DMS 273 treated with DMSO at 0.1 percent for 48 hours (cell line): Measurements from ENCODE around the gene PLG.
"Not testable (repeated sequence)": the region's sequence is repeated elsewhere in the genome, so short reads cannot be mapped to it uniquely, and the experiment has no call there.

Experiments used
- DNase-seq: peaks from one replicate; lab custom pipeline; 2025; lab: John Stamatoyannopoulos, UW

PLG gene

DNA sequence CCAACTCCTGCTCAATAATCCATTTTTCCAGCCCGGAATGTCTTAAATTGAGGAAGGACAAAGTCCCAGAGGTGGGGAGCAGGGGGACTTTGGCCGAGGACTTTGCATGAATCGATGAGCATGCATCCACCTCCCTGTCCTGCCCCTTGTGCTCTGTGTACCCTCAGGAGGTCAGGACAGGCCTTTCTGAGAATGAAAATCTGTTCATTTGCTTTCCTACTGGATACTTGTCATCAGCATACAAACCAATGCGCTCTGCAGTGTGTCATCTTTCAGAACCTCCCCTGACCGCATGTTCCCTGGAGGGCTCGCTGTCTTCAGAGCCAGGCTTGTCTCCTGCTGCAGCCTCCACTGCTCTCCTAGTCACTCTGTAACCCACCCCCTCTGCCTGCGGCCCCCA lies 2.6 kb downstream of the PLG start:
- not testable (repeated sequence) for DNase-seq

DNA sequence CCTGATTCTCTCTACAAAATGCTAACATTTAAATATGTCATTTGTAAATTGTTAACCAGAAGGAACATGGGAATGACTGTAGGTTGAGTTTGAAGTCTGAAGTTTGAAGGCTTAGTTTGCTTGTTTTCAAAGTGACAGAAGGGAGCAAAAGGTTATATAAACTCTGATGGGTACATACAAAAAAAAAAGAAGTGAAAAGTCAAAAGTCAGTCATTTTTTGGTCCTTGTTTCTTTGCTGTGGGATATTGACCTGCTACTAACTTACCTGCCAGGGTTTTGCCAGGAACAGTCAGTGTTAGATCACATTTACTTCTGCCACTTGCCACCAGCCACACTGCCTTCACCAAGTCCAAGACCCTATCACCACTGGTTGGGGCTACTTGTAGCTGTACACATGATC lies 6.9 kb downstream of the PLG start:
- not testable (repeated sequence) for DNase-seq

DNA sequence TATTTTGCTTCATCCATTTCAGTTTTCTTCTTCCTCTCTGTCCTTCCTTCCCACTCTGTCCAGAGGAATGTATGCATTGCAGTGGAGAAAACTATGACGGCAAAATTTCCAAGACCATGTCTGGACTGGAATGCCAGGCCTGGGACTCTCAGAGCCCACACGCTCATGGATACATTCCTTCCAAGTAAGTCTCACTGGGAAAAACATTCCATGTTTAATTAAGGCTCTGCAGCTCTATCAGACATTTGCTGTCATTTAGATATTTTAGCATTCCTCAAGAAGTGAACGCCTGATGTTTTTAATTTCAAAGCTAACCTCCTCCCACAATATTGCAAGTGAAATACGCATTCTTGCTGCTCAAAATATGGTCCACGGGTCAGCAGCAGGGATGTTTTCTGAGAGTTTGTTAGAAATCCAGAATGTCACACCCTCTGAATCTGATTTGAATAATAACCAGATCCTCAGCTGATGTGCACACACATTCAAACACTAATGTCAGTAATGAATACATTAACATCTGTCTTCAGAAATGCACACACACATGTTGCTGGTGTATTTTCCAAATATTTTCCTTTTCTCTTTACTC lies 12.8 kb downstream of the PLG start:
- DNase-seq, result no peak

DNA sequence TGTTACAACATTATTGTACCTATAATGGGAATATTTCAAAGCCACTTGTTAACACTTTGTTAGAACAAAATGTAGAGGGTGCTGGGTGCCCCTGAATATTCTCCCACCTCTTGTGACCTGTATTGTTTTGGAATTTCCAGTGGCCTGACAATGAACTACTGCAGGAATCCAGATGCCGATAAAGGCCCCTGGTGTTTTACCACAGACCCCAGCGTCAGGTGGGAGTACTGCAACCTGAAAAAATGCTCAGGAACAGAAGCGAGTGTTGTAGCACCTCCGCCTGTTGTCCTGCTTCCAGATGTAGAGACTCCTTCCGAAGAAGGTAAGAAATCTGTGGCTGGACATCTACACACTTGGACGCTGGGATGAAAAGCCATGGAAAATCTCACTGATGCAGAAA lies 28.9 kb downstream of the PLG start:
- DNase-seq, result no peak

DNA sequence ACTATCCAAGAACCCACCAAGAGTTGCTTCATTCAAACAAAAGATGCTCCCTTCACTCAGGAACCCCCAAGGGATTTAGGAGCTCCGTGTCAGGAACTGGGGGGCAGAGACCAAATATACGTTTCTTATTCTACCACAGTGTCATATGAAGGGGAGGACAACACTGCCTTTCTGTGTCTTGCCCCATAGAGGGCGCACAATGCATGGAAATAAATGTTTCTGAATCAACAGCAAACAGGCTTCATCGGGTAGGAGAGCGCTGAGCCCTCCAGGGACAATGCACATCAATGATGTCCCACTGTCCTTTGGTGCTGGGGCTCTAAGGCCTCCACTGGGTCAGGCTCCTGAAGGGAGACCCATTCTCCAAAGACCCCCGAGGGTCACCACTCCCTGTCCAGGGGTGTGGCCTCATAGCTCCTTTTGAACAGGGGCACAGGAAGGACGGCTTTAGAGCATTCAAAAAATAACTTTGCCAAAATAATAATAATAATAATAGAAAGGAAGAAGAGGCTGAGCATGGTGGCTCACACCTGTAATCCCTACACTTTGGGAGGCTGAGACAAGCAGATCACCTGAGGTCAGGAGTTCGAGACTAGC lies 31.1 kb downstream of the PLG start:
- no peak for DNase-seq

DNA sequence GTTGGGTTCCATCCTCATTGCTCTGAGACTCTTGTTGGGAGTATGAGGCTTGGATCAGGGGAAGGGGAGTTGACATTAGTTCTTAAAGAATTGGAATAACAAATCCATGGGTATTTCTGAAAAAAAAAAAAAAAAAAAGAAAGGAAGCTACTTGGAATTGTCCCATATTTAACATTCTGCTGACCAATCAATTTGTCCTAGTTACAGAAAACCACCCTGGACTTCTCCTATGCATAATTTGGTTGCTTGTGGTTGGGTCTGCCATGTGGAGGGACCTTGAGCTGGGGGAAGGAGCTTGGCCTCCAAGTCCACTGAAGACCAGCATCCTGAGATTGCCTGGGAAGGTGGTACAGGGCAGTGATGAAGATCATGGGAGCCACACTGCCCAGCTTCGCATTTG lies 32.6 kb downstream of the PLG start:
- no peak for DNase-seq

DNA sequence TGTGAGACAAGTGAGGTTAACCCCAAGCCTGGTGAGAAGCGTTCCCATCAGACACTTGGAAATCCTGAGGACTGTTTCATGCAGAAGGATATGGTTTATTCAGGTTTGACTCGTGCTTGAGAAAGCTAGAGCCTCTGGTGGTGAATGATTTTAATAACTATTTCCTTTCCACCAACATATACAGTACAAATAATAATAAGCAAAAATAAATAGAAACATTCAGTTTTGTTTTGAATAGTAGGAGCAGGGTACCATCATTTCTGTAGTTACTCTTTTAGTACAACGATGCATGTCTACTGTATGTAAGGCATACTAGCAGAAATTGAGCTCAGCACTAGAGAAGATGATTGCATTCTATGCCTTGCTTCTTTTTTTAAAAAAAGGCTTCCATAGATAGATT lies 33.5 kb downstream of the PLG start:
- no peak for DNase-seq

DNA sequence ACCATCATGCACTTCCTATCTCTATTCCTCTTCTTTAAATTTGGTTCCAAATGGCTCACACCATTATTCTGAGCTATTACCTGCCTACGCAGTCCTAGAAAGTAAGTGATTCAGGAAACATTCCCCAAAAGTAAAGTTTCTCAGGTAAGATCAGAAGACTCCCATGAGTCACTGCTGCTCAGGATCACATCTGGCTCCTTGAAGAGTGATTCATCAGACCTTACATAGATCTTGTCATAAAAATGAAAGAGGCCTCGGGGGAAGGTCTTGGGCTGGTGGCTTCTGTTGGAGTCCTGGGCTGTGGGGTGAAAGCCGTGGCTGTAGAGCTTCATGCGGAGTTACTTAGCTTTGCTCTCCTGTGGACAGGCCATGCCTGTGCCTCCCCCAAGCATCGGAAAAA lies 35.9 kb downstream of the PLG start:
- no peak for DNase-seq

DNA sequence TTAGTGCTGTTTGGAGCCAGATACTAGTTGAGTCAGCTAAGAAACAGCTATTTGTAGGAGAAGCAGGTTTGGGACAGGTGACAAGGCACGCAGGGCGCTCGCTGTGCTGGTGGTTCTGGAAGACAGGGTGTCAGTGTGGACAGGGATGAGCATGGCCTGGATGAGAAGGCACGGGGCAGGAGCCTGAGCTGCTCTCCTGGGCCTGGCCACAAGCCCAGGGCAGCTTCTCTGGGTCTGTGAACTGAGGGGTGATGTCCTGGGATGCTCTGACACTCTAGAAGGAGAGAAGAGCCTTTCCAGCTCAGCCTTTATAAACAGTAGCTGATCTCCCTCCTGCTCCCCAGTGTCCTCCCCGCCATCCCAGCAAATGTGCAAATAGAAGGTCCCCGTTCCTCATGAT lies 37.9 kb downstream of the PLG start:
- no peak for DNase-seq

DNA sequence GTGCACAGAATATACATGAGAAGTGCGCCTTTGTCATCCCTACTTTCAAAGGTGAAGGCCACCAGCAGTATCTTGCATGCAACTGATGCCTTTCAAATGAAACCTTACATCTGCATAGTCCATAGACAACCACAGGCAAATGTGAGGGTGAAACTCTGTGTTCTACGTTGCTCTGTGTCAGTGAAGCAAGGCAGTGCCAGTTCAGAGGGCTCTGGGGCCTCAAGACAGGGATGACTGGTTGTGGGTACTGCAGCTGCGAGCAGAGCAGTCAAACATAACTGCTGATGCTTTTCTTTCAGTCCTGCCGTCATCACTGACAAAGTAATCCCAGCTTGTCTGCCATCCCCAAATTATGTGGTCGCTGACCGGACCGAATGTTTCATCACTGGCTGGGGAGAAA lies 39.0 kb downstream of the PLG start:
- not testable (repeated sequence) for DNase-seq

DNA sequence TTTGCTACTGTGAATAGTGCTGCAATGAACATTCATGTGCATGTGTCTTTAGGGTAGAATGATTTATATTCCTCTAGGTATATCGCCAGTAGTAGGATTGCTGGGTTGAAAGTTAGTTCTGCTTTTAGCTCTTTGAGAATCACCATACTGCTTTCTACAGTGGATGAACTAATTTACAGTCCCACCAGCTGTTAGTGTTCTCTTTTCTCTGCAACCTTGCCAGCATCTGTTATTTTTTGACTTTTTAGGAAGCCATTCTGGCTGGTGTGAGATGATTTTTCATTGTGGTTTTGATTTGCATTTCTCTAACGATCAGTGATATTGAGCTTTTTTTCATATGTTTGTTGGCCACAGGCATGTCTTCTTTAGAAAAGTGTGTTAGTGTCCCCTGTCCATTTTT lies 40.0 kb downstream of the PLG start:
- DNase-seq, result no peak

DNA sequence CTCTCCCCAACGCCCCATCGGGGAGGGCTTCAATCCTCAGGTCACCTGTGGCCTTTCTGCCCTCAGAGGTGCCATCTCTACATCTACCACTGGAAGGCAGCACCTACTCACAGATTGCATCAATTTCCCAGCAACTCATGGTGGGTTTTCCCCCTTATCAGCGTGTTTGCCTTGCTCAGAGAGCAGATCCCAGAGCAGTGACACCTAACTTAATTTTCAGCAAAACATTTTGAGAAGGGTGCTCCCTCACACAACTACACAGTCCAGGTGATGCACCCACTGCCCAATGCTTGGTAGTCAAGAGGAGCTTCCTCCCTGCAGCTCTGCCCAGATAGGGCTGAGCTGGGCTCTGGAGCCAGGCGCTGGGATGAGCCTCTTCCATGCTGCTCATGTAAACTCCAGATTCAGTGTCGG lies 48.2 kb downstream of the PLG start:
- no peak for DNase-seq

DNA sequence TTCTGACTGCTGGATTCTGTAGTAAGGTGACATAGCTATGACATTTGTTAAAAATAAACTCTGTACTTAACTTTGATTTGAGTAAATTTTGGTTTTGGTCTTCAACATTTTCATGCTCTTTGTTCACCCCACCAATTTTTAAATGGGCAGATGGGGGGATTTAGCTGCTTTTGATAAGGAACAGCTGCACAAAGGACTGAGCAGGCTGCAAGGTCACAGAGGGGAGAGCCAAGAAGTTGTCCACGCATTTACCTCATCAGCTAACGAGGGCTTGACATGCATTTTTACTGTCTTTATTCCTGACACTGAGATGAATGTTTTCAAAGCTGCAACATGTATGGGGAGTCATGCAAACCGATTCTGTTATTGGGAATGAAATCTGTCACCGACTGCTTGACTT lies 51.2 kb downstream of the PLG start:
- not testable (repeated sequence) for DNase-seq

DNA sequence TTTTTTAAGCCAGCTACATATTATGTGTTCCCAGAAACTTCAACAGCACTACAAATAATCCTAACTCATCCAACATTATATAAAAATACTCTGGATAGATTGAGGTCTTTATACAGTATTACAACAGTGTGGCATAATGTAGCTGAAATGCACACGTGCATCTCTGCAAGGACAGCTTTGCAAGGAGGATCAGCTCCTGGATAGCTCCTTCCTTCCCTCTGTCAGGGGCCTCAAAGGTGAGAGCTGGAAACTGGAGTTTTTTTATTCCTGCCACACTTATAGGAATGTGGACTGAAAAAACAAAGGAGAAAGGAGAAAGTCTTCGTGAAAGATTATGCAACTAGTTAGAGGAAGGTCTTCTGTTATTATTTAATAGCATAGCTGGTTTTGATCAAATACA lies 53.1 kb downstream of the PLG start:
- DNase-seq, result no peak

DNA sequence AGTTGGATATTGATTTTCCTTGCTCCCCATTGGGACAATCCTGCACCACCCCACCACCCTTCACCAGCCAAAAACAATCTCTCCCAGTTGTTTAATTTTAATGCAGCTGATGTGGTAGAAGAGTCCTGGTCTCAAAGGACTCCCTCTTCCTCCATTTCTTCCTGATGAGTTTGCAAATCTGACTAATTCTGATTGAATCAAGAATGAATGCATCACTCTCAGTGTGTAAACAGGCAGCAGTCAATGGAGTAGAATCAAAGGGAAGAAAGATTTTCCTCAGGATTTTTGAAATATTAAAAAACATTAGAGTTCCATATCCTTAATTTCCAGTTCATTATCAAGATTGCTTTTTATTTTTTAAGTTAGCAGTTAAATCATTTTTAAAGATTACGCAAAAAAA lies 54.0 kb downstream of the PLG start:
- DNase-seq, result no peak

DNA sequence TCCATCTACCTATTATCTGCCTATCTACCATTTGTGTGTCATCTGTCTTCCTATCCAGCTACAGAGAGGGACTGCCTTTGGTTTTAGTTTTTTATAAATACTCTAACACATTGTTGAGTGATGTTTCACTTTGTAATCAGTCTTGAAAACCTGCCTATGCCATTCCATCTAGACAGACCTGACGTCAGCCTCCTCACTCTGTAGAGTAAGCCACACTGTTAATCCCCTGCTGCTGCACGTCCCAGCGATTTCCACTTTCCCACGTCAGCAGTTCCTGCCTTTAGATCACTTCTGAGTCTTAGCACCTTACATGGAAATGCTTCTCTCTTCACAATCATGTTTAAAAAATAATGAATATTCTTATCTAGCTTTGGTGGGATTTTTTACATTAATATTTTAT lies 54.8 kb downstream of the PLG start:
- no peak for DNase-seq

DNA sequence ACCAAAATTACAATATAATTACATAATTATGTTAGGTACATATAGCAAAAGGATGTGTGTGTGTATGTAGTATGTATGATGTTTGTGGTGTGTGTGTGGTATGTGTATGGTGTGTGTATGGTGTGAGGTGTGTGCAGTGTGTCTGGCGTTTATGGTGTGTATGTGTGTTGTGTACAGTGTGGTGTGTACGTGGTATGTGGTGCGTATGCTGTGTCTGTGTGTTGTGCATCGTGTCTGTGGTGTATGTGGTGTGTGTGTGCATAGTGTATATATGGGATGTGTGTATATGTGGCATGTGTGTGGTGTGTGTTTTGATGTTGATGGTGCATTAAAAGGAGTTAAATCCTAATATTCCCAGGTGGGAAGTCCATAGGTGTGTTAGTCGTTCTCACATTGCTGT lies 62.8 kb downstream of the PLG start:
- DNase-seq, result no peak

DNA sequence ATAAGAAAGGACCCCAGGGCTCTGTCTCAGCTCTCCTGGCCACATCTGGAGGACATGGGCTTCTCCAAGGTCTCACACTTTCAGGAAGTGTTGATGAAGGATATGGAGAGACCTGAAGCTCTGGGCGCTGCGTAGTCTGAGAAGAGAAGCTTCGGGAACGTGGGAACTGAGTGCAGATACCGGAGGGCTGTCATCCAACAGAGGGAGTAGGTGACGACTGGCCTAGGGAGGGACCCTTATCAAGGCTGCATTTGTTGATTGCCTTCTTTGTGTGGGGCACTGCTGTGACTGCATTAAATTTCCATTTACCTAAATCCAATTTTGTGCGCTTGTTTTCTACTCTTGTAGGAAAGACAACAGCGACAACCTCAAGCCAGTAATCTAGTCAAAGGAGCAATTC lies 63.4 kb downstream of the PLG start:
- DNase-seq, result no peak

DNA sequence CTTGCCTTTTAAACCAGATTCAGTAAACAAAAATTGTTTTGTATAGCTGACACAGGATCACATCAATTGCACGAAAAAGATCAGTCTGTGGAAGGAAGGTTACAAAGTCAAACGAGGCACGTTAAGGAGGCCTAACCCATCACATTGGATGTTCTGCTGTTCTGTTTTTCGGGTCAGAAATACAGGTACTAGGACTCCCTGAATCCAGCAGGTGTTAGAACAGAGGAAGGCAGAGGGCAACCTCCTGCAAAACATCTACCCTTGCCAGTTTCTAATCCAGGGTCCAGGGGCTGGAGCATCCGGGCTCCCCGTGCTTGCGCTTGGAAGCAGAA lies 64.6 kb downstream of the PLG start:
- DNase-seq, result no peak

DNA sequence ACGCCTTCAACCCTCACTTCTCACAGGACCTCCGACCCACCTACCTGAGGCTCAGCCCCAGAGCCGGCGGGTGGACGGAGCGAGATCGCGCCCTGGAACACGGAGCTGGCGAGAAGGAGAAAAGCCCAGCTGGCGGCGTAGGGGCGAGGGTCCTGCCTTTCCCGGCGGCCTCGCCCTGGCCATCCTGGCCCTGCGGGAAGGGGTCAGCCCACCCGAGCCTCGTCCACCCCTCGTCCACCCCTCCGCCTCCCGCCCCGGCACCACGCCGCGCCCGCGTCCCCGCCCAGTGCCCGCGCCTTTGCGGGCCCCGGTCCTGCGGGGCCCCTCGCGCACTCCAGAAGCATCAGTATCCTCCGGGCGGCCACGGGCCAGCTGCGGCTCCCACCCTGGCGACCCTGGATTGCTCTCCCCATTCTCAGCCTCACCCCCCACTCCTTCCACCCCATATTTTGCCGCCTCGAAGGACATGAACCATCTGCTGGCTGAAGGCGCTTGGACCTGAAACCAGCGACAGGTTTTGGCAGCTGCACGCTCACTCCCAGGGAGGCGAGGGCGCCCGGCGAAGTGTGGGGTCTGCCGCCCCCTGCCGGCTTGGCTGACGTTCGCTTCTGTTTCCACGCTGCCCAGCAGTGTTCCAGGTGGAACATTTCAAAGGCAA lies 65.1 kb downstream of the PLG start:
- peak; percentile 60 for DNase-seq

DNA sequence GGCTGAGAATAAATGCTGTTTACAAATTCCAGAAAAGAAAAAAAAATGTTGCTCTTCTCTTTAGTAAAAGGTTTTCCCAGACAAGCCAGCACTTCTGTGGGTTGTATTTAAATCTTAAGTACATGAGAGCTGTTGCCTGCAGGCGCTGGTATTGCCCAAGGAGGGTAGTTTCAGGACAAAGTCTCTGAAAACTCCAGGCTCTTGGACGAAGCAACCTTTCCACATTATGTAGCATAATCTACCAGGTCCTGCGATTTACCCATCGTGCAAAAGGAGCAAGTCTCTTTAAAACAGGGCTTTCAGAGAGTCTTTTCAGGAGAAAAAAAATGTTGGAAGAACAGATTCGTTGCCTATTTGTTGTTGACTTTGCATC lies 65.6 kb downstream of the PLG start:
- no peak for DNase-seq

DNA sequence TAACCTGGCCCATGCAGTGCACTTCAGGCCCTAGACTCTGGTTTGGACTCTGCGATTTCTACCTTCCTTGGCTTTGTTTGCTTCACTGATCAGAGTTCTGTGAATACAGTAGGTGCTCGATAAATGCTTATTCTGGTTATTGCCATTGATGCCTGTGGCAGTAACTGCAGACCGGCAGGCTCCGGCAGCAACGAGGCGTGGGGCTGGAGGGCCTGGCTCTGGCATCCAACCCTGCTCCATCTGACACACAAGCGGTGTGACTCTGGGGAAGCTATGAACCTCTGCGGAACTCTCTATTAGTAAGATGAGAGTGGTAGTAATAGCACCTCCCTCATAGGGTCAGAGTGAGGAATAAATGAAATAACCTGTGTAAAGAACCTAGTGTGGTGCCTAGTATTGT lies 66.1 kb downstream of the PLG start:
- no peak for DNase-seq

DNA sequence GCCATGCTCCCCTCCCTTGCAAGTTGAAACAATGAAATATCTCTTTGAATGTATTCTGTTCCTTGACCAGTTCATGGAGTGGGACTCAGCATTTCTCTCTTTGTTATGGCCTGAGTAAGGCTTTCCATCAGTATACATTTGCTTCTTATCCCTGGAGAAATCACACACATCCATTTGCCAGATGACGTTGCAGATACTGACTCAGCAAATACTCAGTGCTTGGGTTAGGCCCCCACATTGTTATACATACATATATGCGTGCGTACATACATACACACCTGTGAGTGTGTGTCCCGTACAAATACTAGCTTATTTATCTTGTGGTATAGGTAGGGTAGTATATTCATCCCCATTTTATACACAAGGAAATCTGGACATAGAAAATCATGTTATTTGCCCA lies 72.4 kb downstream of the PLG start:
- no peak for DNase-seq
